KOPT-K1 (cell line): ENCODE data around the gene TUBB6.

Experiments used
- H3K27ac ChIP-seq: fragments of 200-600 bp; sonication (generic); 2 replicates; pipeline ENCODE4 v1.5.1; 2016; ENCODE audit warnings: antibody characterized with exemption, mild to moderate bottlenecking, low read depth, low read length; ENCODE audit not compliant: poor library complexity, severe bottlenecking
- H3K36me3 ChIP-seq: fragments of 200-600 bp; sonication (generic); 2 replicates; pipeline ENCODE4 v1.5.1; 2017; ENCODE audit warnings: antibody characterized with exemption, mild to moderate bottlenecking, low read length, moderate library complexity; ENCODE audit not compliant: insufficient read depth
- H3K9me3 ChIP-seq: fragments of 200-600 bp; sonication (generic); 2 replicates; pipeline ENCODE4 v1.5.1; 2017; ENCODE audit warnings: antibody characterized with exemption, low read length, mild to moderate bottlenecking; ENCODE audit not compliant: insufficient read depth, poor library complexity, severe bottlenecking

The TUBB6 gene

DNA sequence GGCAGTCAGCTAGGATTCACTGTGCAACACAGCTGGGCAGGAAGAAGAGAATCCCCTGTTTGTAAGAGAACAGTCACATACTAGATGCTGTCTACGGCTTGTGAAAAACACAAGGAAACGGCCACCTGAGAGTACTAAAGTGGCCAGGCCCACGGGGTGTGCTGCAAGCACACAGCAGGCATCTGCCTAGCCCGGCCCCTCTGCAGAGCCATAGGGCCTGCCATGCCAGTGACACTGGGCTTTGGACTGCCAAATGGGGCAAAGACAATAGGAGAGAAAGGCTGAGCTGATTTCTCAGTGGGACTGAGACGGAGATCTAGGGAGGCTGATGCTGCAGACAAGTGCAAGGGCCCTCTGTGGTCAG lies 10.3 kb downstream of the TUBB6 start:
- no peaks in the 10 kb centered on the region for H3K9me3 ChIP-seq
- H3K27ac ChIP-seq = no peak overlapping the region
- no peaks in the 10 kb centered on the region for H3K36me3 ChIP-seq

GRCh38 chr18:12318857-12319256 lies 10.8 kb downstream of the TUBB6 start:
- Histone ChIP-seq H3K36me3 (no peaks in the 10 kb centered on the region), H3K27ac (no peak overlapping the region)

GRCh38 chr18:12321333-12321732 lies 13.3 kb downstream of the TUBB6 start:
- Histone ChIP-seq H3K9me3 (no peaks in the 10 kb centered on the region), H3K36me3 (peaks cover 22% of the 10 kb centered on the region), H3K27ac (no peak overlapping the region)

More at GRCh38 chr18:12318857-12319256, 10.8 kb downstream of the TUBB6 start:
- H3K9me3 ChIP-seq = no peaks in the 10 kb centered on the region

- Histone ChIP-seq H3K36me3 (peaks cover 60% of the 10 kb centered on the region), H3K27ac (no peak overlapping the region), H3K9me3 (no peaks in the 10 kb centered on the region)
Measured at GRCh38 chr18:12324991-12325725, 17.1 kb downstream of the TUBB6 start.

- no peaks in the 10 kb centered on the region for H3K9me3 ChIP-seq
- H3K36me3 ChIP-seq = peaks cover 67% of the 10 kb centered on the region
- no peak overlapping the region for H3K27ac ChIP-seq
Measured at GRCh38 chr18:12325726-12326245, 17.7 kb downstream of the TUBB6 start.

DNA sequence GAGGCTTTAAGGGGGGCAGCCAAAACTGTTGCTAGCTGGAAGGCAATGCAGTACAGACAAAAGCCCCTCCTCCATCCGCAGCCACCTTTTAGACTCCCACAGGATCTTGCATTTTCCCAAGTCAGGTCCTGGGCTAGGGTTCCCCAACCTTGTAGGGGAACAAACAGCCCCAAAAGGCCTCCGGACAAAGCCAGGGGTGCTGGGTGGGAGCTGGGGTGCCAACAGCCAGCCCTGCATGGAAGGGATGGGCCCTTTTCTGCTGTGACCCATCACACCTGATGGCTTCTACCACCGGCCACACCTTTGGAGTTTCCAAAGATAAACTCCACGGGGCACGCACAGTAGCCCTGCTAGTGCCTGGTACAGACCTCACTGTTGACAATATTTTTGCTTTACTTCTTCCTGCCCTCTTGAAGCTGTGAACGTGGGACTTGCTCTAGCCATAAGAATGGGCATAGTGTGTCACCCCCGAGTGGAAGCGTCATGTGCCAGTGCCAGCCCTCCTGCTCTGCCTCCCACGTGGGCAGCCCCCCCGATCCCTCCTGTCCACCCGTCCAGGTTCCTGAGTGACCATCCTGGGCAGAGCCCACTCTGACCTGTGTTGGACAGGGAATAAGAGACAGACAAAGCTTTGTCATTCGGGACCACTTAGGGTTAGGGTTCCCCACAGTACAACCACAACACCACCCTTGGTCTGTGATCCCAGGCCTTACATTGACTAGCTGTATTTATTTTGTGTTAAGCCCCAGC lies 18.8 kb downstream of the TUBB6 start:
- no peaks in the 10 kb centered on the region for H3K9me3 ChIP-seq
- peaks cover 74% of the 10 kb centered on the region for H3K36me3 ChIP-seq
- no peak overlapping the region for H3K27ac ChIP-seq

GRCh38 chr18:12327510-12328178 lies 19.6 kb downstream of the TUBB6 start:
- no peaks in the 10 kb centered on the region for H3K9me3 ChIP-seq
- H3K27ac ChIP-seq = no peak overlapping the region
- peaks cover 74% of the 10 kb centered on the region for H3K36me3 ChIP-seq

GRCh38 chr18:12328179-12328823 lies 20.3 kb downstream of the TUBB6 start:
- H3K27ac ChIP-seq = no peak overlapping the region
- H3K9me3 ChIP-seq = no peaks in the 10 kb centered on the region
- peaks cover 75% of the 10 kb centered on the region for H3K36me3 ChIP-seq

DNA sequence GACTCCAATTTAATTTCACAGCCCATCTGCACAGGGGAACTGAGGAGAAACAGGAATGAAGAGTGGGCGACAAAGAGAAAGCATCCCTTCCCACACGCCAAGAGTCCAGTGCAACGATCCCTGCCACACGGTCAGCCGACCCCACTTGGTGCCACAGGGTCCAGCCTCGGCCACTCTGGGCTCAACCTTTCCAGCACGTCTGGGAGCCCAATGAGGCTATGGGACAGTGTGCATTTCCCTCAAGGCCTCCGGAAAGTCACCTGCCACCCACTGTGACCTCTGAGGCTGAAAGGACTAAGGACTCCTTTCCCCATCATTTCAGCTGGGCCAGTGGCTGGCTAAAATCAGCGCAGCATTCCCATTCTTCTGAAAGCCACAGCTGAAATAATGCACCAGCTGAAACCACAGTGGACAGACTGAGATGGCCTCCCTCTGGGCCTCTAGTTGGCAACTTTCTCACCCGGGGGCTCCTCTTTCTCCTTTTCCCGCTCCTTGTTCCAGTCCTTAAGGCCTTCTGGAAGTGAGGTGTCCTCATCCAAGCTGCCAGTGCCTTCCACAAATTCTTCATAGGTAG lies 21.2 kb downstream of the TUBB6 start:
- peaks cover 84% of the 10 kb centered on the region for H3K36me3 ChIP-seq
- no peaks in the 10 kb centered on the region for H3K9me3 ChIP-seq
- no peak overlapping the region for H3K27ac ChIP-seq

DNA sequence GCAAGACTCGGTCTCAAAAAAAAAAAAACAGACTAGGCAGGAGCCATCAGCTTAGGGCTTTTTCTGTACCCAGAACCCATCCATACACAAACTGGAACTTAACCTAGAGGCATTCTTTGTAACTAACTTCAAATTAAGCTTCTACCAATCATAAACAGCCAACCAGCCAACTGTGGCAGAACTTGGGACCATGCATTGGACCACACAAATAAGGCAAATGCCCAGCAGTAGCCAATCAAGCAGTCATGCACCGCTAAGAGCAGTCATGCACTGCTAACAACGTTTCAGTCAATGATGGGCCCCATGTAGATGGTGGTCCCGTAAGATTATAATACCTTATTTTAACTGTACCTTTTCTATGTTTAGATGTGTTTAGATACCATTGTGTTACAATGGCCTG lies 22.7 kb downstream of the TUBB6 start:
- Histone ChIP-seq H3K36me3 (peaks cover 84% of the 10 kb centered on the region), H3K27ac (no peak overlapping the region), H3K9me3 (no peaks in the 10 kb centered on the region)

GRCh38 chr18:12333506-12334290 lies 25.7 kb downstream of the TUBB6 start:
- H3K36me3 ChIP-seq = peaks cover 84% of the 10 kb centered on the region
- H3K27ac ChIP-seq = no peak overlapping the region
- H3K9me3 ChIP-seq = no peaks in the 10 kb centered on the region

DNA sequence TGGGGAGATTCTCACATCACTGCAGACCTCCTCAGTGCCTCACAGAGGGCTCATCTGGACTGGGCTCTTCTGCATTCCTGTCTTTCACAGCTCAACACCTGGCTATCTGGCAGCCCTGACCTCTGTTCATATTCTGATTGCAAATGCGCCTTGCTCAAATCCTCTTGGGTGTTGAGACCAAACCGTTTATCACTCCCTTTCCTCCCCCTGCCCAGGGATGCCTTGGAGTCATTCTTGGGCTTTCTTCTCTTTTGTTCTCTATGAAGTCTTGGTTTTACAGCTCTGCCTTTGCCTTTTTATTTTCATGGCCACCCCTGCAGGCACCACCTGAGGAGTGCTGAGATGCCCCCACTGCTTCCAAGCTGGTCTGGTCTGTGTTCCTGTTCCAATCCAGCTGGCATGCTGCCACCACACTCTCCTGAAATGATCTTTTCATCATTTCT lies 26.3 kb downstream of the TUBB6 start:
- Histone ChIP-seq H3K27ac (no peak overlapping the region), H3K36me3 (peaks cover 81% of the 10 kb centered on the region)

GRCh38 chr18:12334863-12335262 lies 26.8 kb downstream of the TUBB6 start:
- peaks cover 81% of the 10 kb centered on the region for H3K36me3 ChIP-seq
- no peak overlapping the region for H3K27ac ChIP-seq
- H3K9me3 ChIP-seq = no peaks in the 10 kb centered on the region

More for the DNA sequence above, 26.3 kb downstream of the TUBB6 start:
- H3K9me3 ChIP-seq = no peaks in the 10 kb centered on the region

- Histone ChIP-seq H3K9me3 (no peaks in the 10 kb centered on the region), H3K36me3 (peaks cover 81% of the 10 kb centered on the region), H3K27ac (no peak overlapping the region)
Measured at GRCh38 chr18:12335503-12335902, 27.5 kb downstream of the TUBB6 start.
